Ovary (tissue), 3 donors: ENCODE data around the gene CHN1.

Experiments used
- CTCF ChIP-seq, 3 donors: fragments of 450-650 bp in 2 of 3; fragments of 200-600 bp in 1 of 3; IDR thresholded peaks; one replicate each; pipeline versions ENCODE4 v1.5.1 to v1.8.0; 2016 to 2022; ENCODE audit warnings: antibody characterized with exemption in 3 of 3, mild to moderate bottlenecking in 1 of 3
- POLR2A ChIP-seq: fragments of 450-650 bp; IDR thresholded peaks from one replicate; pipeline ENCODE4 v1.6.1; 2017; ENCODE audit warnings: antibody characterized with exemption, mild to moderate bottlenecking, moderate library complexity
- donor health status: DM: no; HTN: no; CAD: no.

- TF ChIP-seq CTCF (IDR thresholded peaks at IDR 0.05) (no peak), POLR2A (no peak)
Measured at GRCh38 chr2:174952607-174953006, 52.6 kb downstream of the CHN1 start.
